A549 (cell line): ENCODE measurements around the gene ABI3. TPM values are rescaled to one million over a fixed set of nuclear protein-coding genes. Genes with fewer than 3 reads are reported as not detected.
A peak's percentile ranks its signal among the peaks of the same experiment; 100 is the strongest.

Source experiments
- ATAC-seq, 2 experiments: fragments of 200-7000 bp in 1 of 2; fragments of >200 bp in 1 of 2; cut with Nextera tagmentation in 1 of 2; cut with Tn5 transposase in 1 of 2; 3 replicates each; pipeline versions ENCODE4 v1.8.0 to v1.9.1; 2018 to 2020; ENCODE audit warnings: mild to moderate bottlenecking in 1 of 2, moderate library complexity in 1 of 2
- CTCF ChIA-PET: fragments of 300-600 bp; sonication (Branson Sonifier 250); formaldehyde crosslinking; extraction: SDS; loops from one replicate; lab custom pipeline; 2021; ENCODE audit warnings: antibody characterized with exemption, inconsistent platforms; lab: Yijun Ruan, JAX
- POLR2A ChIA-PET: fragments of 350-600 bp; formaldehyde crosslinking; extraction: SDS; loops from one replicate; lab custom pipeline; 2021; ENCODE audit warnings: antibody characterized with exemption, inconsistent platforms; lab: Yijun Ruan, JAX
- DNase-seq, 2 experiments: peaks; one replicate each; pipeline versions ENCODE4 v3.0.0 to v3.0.0-alpha.2; 2011 to 2016; ENCODE audit warnings: low read depth in 1 of 2, low spot score in 1 of 2
- FAIRE-seq: peaks from 2 replicates; lab custom pipeline; 2011; peaks lifted over from hg19 to GRCh38; lab: Jason Lieb, UNC
- H3K27ac ChIP-seq, 2 experiments: fragments of >200 bp; sonication (Bioruptor Twin); formaldehyde crosslinking; 3 replicates each; pipeline ENCODE4 v1.5.1; 2016 to 2017
- H3K4me1 ChIP-seq: fragments of >200 bp; sonication (Bioruptor Twin); formaldehyde crosslinking; 3 replicates; pipeline ENCODE4 v1.6.1; 2016
- H3K4me2 ChIP-seq: fragments of >200 bp; sonication (Bioruptor Twin); formaldehyde crosslinking; 3 replicates; pipeline ENCODE4 v1.6.1; 2016
- H3K4me3 ChIP-seq: fragments of >200 bp; sonication (Bioruptor Twin); formaldehyde crosslinking; 3 replicates; pipeline ENCODE4 v1.5.1; 2016
- H3K9me3 ChIP-seq: fragments of >200 bp; sonication (Bioruptor Twin); formaldehyde crosslinking; 3 replicates; pipeline ENCODE4 v1.6.1; 2016
- EHF ChIP-seq: fragments of 250-450 bp; sonication (Bioruptor Pico); IDR thresholded peaks from 2 replicates; pipeline ENCODE4 v1.5.0; 2020; ENCODE audit warnings: mild to moderate bottlenecking
- ESRRA ChIP-seq: fragments of 150-350 bp; IDR thresholded peaks from 2 replicates; pipeline ENCODE4 v1.6.1; 2014; ENCODE audit warnings: mild to moderate bottlenecking, low read length, borderline replicate concordance
- HOXB13 ChIP-seq: fragments of 250-450 bp; sonication (Bioruptor Pico); IDR thresholded peaks from 2 replicates; pipeline ENCODE4 v1.5.0; 2020; ENCODE audit warnings: low read depth, mild to moderate bottlenecking, moderate library complexity
- JUNB ChIP-seq: fragments of >200 bp; sonication (Bioruptor Twin); formaldehyde crosslinking; IDR thresholded peaks from 2 replicates; pipeline ENCODE4 v1.6.1; 2016
- MAFK ChIP-seq: fragments of 450-650 bp; IDR thresholded peaks from 2 replicates; pipeline ENCODE4 v1.6.1; 2014; ENCODE audit not compliant: partially characterized antibody
- MYC ChIP-seq: IDR thresholded peaks from 2 replicates; pipeline ENCODE4 v1.6.1; 2012; ENCODE audit warnings: mild to moderate bottlenecking, inconsistent platforms, low read length, improper control_type of control experiment, borderline replicate concordance
- NR3C1 ChIP-seq: fragments of >200 bp; sonication (Bioruptor Twin); formaldehyde crosslinking; IDR thresholded peaks from 3 replicates; pipeline ENCODE4 v1.6.1; 2017
- RAD21 ChIP-seq, 2 experiments: fragments of >200 bp in 1 of 2; sonication (Bioruptor Twin) in 1 of 2; formaldehyde crosslinking in 1 of 2; IDR thresholded peaks in 1 of 2; conservative IDR thresholded peaks in 1 of 2; 2 replicates in 1 of 2; 3 replicates in 1 of 2; pipeline ENCODE4 v1.6.1; 2012 to 2018; ENCODE audit warnings: inconsistent platforms in 1 of 2
- RNF2 ChIP-seq: fragments of 200-600 bp; sonication (generic); IDR thresholded peaks from 2 replicates; pipeline ENCODE4 v1.6.1; 2016; ENCODE audit warnings: low read depth, mild to moderate bottlenecking, antibody characterized with exemption, moderate library complexity, borderline replicate concordance
- SMC3 ChIP-seq: fragments of >200 bp; sonication (Bioruptor Twin); formaldehyde crosslinking; IDR thresholded peaks from 3 replicates; pipeline ENCODE4 v1.6.1; 2018; ENCODE audit warnings: inconsistent platforms
- SREBF2 ChIP-seq: fragments of 450-650 bp; IDR thresholded peaks from 2 replicates; pipeline ENCODE4 v1.6.1; 2014; ENCODE audit warnings: mild to moderate bottlenecking, moderate library complexity
- WGBS: methylation state at CpG from one replicate; pipeline ENCODE4 v1.1.6; 2017; ENCODE audit errors: missing lambda C conversion rate; 5-methylcytosine and 5-hydroxymethylcytosine counted together
- polyA plus RNA-seq, 4 experiments: library from polyadenylated mRNA; depleted of rRNA in 3 of 4; stranded (reverse); fragments of >200 nt; fragmentation: RNase III in 1 of 4; extraction: RNeasy Plus Mini Kit Qiagen cat#74134 plus additional on column Dnase treatment in 1 of 4; gene quantifications; 2 replicates in 3 of 4; 3 replicates in 1 of 4; pipeline ENCODE4 v1.2.3, GENCODE V29; 2011 to 2017
- TF ChIP-seq, protein P1 (sequence below): fragments of >200 bp; sonication (Bioruptor Twin); formaldehyde crosslinking; IDR thresholded peaks from 3 replicates; pipeline ENCODE4 v1.6.1; 2016
- TF ChIP-seq, protein P2 (sequence below): fragments of 200-600 bp; sonication (generic); IDR thresholded peaks from 2 replicates; pipeline ENCODE4 v1.6.1; 2016; ENCODE audit warnings: antibody characterized with exemption, mild to moderate bottlenecking, moderate library complexity
- TF ChIP-seq, protein P3 (sequence below): fragments of 250-450 bp; sonication (Bioruptor Pico); IDR thresholded peaks from 2 replicates; pipeline ENCODE4 v1.5.0; 2021; ENCODE audit warnings: mild to moderate bottlenecking, moderate library complexity, borderline replicate concordance
- TF ChIP-seq, protein P4 (sequence below): fragments of >200 bp; sonication (Bioruptor Twin); formaldehyde crosslinking; IDR thresholded peaks from 3 replicates; pipeline ENCODE4 v1.5.1; 2016
- TF ChIP-seq, protein P5 (sequence below): fragments of 150-350 bp; IDR thresholded peaks from 2 replicates; pipeline ENCODE4 v1.6.1; 2014; ENCODE audit warnings: low read depth, mild to moderate bottlenecking, low read length

Gene ABI3
- polyA plus RNA-seq, 2 of the 4 experiments (the other 2 are of a cell fraction) = not detected

DNA sequence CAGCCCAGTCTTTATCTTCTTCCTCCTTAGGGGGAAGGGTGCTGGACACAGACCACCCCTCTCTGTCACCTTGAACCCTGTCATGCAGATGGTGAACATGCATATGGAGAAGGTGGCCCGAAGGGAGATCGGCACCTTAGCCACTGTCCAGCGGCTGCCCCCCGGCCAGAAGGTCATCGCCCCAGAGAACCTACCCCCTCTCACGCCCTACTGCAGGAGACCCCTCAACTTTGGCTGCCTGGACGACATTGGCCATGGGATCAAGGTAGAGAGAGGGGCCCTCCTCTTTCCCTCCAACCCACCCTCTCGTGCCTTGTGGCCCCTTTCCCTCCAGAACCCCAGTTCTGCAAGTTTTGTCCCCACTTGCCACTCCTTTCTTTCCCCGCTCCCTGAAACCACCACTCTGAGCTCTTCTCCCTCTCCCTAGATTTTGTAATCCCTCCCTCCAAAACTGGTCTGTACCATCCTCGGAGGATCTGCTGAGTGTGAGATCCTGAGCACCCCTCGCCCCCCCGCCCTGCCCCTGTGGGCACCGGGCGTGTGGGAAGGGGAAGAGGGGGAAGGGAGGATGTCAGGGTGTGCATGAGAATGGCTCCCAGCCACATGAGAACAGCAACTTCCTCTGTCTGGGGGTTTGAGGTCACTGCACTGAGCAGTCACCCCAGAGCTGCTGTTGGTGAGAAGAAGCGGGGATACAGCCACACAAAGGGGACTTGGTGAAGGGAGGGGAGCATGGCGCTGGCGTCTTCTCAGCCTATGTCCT lies 7.3 kb downstream of the ABI3 start:
- Histone ChIP-seq H3K9me3 (no peaks in the 10 kb centered on the region), H3K4me1 (peaks cover 5% of the 10 kb centered on the region; the same call in 1 of the 3 replicates), H3K4me2 (no peak overlapping the region), H3K4me3 (no peak overlapping the region), H3K27ac (peak overlapping the region in 1 of 2 experiments; percentile 21; a peak in 1 of 6 replicates)
- ATAC-seq (no peak), FAIRE-seq (no peak), DNase-seq (no peak)
- WGBS = 80% methylated on average over 13 of the region's 17 CpGs
- ChIA-PET CTCF (interaction anchor here (0.7 to 13.5 kb wide), 6 partner anchors 9 to 459 kb away, joined by 3 to 161 read pairs (median 4); partner anchors contain the start of gene PHOSPHO1), POLR2A (no interaction called here)
- TF ChIP-seq EHF (CRISPR knock-in tag) (no peak), MAFK (no peak), JUNB (no peak), RNF2 (no peak), RAD21 (conservative IDR thresholded peaks at IDR 0.05 in 1 of 2, IDR thresholded peaks at IDR 0.05 in 1 of 2) (no peak), HOXB13 (CRISPR knock-in tag) (no peak), SMC3 (no peak), MYC (no peak)
- TF ChIP-seq, protein P1, sequence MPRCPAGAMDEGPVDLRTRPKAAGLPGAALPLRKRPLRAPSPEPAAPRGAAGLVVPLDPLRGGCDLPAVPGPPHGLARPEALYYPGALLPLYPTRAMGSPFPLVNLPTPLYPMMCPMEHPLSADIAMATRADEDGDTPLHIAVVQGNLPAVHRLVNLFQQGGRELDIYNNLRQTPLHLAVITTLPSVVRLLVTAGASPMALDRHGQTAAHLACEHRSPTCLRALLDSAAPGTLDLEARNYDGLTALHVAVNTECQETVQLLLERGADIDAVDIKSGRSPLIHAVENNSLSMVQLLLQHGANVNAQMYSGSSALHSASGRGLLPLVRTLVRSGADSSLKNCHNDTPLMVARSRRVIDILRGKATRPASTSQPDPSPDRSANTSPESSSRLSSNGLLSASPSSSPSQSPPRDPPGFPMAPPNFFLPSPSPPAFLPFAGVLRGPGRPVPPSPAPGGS = no peak
- TF ChIP-seq, protein P2, sequence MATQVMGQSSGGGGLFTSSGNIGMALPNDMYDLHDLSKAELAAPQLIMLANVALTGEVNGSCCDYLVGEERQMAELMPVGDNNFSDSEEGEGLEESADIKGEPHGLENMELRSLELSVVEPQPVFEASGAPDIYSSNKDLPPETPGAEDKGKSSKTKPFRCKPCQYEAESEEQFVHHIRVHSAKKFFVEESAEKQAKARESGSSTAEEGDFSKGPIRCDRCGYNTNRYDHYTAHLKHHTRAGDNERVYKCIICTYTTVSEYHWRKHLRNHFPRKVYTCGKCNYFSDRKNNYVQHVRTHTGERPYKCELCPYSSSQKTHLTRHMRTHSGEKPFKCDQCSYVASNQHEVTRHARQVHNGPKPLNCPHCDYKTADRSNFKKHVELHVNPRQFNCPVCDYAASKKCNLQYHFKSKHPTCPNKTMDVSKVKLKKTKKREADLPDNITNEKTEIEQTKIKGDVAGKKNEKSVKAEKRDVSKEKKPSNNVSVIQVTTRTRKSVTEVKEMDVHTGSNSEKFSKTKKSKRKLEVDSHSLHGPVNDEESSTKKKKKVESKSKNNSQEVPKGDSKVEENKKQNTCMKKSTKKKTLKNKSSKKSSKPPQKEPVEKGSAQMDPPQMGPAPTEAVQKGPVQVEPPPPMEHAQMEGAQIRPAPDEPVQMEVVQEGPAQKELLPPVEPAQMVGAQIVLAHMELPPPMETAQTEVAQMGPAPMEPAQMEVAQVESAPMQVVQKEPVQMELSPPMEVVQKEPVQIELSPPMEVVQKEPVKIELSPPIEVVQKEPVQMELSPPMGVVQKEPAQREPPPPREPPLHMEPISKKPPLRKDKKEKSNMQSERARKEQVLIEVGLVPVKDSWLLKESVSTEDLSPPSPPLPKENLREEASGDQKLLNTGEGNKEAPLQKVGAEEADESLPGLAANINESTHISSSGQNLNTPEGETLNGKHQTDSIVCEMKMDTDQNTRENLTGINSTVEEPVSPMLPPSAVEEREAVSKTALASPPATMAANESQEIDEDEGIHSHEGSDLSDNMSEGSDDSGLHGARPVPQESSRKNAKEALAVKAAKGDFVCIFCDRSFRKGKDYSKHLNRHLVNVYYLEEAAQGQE = no peak
- TF ChIP-seq, protein P3, sequence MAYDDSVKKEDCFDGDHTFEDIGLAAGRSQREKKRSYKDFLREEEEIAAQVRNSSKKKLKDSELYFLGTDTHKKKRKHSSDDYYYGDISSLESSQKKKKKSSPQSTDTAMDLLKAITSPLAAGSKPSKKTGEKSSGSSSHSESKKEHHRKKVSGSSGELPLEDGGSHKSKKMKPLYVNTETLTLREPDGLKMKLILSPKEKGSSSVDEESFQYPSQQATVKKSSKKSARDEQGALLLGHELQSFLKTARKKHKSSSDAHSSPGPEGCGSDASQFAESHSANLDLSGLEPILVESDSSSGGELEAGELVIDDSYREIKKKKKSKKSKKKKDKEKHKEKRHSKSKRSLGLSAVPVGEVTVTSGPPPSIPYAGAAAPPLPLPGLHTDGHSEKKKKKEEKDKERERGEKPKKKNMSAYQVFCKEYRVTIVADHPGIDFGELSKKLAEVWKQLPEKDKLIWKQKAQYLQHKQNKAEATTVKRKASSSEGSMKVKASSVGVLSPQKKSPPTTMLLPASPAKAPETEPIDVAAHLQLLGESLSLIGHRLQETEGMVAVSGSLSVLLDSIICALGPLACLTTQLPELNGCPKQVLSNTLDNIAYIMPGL (CRISPR knock-in tag) = no peak

DNA sequence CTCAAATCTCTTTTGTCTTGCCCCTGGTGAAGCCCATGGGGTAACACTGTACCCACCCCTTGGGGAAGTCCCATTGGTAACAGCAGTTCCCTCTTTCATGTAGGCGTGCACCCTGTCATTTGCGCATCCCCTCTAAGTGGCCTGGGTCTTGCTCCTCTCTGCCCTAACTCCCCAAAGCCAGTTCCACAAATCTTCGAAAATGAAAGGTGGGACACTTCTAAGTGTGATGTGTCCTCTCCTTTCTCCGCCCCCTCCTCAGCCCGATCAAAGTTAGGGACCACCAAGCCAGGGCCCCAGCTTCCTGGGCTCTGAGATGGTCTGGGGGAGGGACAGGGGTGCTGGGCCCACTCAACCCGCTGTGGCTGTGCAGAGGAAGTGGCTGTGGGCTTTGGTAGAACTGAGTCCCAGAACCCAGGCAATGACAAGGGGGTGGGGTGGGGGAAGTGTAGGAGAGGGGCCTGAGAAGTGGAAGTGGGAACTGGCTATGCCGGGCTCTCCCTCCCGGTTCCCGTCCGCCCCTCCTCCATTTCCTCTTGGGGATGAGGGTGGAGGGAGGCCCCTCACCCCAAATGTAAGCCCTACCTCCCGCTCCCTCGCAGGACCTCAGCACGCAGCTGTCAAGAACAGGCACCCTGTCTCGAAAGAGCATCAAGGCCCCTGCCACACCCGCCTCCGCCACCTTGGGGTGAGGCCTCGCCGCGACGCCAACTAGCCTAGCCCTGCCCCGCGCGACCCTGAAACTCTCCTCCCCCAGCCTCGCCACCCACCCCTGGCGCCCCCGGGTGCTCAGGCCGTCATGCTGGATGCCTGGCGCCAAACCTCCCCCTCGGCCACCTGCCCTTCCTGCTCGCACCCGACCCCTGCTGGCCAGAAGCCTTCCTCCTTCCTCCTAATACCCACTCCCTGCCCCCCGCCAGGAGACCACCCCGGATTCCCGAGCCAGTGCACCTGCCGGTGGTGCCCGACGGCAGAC lies 8.7 kb downstream of the ABI3 start:
- H3K4me2 ChIP-seq = no peak overlapping the region
- peaks cover 8% of the 10 kb centered on the region; the same call in 2 of the 3 replicates for H3K4me1 ChIP-seq
- ChIA-PET POLR2A (no interaction called here), CTCF (interaction anchor here (1.2 to 13.5 kb wide), 2 partner anchors 8 to 11 kb away, joined by 3 to 161 read pairs; partner anchors contain the start of gene PHOSPHO1)
- no peak overlapping the region for H3K4me3 ChIP-seq
- peak overlapping the region in 1 of 2 experiments; percentile 28; a peak in 1 of 6 replicates for H3K27ac ChIP-seq
- ATAC-seq (peak in 1 of 2 experiments; percentile 37; a peak in 2 of 6 replicates), FAIRE-seq (no peak), DNase-seq (no peak)
- WGBS = 65% methylated on average over 30 of the region's 37 CpGs
- no peak for TF ChIP-seq NR3C1
- TF ChIP-seq, protein P4, sequence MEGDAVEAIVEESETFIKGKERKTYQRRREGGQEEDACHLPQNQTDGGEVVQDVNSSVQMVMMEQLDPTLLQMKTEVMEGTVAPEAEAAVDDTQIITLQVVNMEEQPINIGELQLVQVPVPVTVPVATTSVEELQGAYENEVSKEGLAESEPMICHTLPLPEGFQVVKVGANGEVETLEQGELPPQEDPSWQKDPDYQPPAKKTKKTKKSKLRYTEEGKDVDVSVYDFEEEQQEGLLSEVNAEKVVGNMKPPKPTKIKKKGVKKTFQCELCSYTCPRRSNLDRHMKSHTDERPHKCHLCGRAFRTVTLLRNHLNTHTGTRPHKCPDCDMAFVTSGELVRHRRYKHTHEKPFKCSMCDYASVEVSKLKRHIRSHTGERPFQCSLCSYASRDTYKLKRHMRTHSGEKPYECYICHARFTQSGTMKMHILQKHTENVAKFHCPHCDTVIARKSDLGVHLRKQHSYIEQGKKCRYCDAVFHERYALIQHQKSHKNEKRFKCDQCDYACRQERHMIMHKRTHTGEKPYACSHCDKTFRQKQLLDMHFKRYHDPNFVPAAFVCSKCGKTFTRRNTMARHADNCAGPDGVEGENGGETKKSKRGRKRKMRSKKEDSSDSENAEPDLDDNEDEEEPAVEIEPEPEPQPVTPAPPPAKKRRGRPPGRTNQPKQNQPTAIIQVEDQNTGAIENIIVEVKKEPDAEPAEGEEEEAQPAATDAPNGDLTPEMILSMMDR = peak; percentile 33
- TF ChIP-seq, protein P5, sequence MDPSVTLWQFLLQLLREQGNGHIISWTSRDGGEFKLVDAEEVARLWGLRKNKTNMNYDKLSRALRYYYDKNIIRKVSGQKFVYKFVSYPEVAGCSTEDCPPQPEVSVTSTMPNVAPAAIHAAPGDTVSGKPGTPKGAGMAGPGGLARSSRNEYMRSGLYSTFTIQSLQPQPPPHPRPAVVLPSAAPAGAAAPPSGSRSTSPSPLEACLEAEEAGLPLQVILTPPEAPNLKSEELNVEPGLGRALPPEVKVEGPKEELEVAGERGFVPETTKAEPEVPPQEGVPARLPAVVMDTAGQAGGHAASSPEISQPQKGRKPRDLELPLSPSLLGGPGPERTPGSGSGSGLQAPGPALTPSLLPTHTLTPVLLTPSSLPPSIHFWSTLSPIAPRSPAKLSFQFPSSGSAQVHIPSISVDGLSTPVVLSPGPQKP = no peak
- TF ChIP-seq HOXB13 (CRISPR knock-in tag) = no peak
- TF ChIP-seq RAD21 (conservative IDR thresholded peaks at IDR 0.05 in 1 of 2, IDR thresholded peaks at IDR 0.05 in 1 of 2) = peak; percentile 26 to 33; a peak in 1 of 5 replicates
- no peak for TF ChIP-seq ESRRA
- TF ChIP-seq SMC3 = peak; percentile 35; the same call in 2 of the 3 replicates
- no peak for TF ChIP-seq SREBF2
- no peaks in the 10 kb centered on the region for H3K9me3 ChIP-seq
